GM19395 (cell line): ENCODE data around the gene CBLL1.

Source experiments
- ATAC-seq: cut with Tn5 transposase; IDR thresholded peaks from one replicate; pipeline ENCODE4 v1.9.1; 2021; ENCODE audit warnings: mild to moderate bottlenecking, moderate library complexity; ENCODE audit not compliant: unreplicated experiment

Gene CBLL1

DNA sequence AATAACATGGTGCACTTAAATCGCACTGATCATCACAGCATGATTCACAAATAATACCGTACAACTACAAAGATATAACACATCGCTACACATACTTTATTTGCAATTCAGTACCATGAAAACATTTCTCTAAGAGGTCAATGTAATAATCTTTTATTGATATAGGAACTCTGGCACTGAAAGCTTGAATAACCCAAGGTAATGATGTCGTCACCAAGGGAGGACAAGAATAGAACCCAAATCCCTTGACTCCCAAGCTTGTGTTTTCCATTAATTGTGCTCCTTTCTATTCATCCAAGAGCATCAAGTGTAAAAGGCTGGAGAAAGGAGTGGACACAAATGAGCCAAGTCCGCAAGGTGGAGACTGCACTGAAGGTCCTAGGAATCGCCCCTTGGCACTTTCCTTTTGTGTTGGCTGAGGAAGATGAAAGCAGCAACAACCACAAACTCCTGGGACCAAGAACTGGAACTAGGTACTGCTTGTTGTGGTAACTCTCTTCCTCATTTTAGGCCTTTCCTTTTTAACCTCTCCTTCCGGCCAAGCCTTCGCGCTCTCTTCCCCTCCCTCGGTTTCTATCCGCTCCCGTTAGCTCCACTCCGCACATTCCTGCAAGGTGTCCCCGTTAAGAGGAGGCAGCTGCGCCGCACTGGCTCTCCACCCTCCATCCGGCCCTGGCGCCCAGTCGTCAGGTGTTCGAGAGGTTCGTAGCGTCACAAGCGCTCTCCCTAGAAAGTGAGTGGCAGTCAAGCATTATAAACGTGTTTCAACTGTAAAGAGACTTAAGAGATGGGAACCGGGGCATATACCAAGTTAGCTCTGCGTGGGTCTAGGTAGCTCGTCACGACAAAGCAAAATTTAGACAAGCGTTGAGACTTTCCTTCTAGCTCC lies 1.0 kb upstream of the CBLL1 start:
- peak; percentile 51 for ATAC-seq

DNA sequence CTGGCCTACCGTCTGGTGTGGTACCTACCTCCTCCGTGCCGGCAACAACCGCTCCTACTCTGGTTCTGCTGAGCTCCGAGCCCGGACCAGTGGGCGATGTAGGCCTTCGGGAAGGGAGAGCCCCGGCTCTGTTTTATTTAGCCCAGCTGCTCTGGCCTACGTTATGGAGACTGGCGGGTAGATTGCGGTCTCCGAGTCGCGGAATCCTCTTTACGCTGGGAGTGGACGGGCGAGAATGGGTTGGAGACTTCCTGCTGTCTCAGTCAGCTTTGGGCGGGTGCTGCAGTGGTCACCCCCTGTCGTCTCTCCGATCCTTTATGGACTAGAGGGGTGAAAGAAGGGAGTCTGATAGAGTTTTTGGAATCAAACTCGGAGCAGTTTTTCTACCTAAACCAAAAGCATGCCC lies 406 bp downstream of the CBLL1 start:
- ATAC-seq, result peak; percentile 47

DNA sequence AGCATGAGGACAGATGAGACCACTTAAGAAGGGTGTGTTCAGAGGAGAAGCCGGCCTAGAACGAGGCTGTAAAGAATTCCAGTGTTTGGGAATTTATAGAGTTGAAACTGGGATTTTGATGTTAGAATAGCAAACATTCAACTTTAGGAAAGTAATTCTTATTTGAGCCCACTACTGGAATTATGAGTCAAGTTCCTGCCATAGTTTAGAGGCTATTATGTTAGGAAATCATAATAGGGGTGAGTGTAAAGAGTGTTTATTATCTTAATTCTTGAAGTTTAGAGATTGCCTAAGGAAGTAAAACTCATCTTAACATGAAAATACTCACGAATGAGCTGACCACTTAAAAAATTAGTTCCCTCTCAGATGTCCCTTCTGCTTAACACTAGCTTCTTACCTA lies 2.1 kb downstream of the CBLL1 start:
- ATAC-seq, result no peak

DNA sequence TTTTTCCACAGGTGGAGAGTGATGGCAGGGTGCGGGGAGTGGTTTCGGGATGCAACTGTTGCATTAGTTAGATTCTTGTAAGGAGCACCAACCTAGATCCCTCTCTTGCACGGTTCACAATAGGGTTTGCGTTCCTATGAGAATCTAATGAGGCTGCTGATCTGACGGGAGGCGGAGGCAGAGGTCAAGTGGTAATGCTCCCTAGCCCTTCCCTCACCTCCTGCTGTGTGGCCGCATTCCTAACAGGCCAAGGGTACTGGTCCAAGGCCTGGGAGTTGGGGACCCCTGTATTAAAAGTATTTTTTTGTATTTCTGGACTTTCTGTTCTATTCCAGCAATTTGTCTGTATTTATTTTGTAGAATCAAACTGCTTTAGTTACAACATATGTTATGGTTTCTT lies 7.2 kb downstream of the CBLL1 start:
- ATAC-seq, result no peak

DNA sequence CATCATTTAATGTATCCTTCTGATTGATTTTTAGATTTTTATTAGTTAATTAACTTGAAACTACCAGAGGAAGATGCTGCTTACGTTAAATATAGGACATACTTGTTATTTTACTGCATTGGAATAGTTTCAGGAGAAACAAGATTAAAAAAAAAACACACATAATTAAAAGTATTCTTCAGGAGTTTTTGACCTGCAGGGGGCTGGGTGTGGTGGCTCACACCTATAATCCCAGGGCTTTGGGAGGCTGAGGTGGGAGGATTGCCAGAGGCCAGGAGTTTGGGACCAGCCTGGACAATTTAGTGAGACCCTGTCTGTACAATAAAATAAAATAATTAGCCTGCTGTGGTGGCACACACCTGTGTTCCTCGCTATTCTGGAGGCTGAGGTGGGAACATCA lies 10.7 kb downstream of the CBLL1 start:
- no peak for ATAC-seq

DNA sequence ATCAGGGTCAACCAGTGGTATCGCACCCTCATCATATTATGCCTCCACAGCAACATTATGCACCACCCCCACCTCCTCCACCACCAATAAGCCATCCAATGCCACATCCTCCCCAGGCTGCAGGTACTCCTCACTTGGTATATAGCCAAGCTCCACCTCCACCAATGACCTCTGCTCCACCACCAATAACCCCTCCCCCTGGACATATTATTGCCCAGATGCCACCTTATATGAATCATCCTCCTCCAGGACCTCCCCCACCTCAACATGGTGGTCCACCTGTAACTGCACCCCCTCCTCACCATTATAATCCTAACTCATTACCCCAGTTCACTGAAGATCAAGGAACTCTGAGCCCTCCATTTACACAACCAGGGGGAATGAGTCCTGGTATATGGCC lies 14.7 kb downstream of the CBLL1 start:
- ATAC-seq, result no peak

DNA sequence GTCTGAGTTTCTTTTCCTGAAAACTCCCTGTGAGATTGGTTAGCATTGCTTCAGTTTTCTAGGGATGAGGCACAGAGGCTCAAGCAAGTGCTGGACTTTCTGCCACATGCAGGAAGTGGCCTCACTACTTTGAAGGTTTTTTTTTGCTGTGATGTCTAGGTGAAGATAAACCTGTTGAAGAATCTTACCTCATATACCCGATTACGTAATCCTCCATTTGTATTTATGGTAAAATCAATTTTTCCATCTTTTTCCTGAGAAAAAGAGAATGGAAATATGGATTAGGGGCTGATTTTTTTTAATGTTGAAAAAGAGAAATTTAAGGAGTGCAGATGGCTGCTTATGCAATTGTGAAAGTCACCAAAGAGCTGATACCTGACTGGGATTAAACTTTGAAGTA lies 23.4 kb downstream of the CBLL1 start:
- no peak for ATAC-seq

DNA sequence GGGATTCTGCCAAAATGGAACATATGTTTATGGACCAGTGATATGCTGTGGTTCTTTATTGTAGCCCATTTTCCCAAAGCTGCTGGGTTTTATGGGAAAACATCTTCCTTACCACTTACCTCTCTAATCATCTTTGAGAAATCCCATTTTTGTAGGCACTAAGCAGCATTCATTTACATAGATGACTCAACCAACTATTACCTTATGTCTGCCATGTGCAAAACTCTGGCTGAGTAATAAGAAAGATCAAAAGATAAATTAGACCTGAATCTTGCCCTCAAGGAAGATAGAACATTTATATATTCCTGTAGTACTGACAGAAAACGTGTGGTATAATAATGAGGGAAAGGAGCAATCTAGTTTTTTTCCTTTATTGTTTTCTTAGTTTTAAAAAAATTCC lies 24.3 kb downstream of the CBLL1 start:
- ATAC-seq, result no peak

DNA sequence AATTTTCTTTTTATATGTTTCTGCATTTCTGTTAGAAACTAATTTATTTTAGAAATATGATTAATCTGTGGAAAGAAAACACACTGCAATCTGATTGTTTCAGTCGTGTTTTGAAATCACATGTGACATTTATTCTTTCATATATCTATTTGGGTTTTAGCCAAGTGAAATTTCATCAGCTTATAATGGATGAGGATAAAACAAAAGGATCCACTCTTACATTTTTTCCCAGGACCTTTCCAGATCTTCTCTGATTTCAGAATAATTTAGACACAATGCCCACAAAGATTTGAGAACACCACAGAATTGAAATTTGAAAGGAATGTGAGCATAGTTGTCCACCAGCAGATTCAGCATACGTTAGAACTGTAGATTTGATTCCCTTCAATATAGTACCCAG lies 29.1 kb downstream of the CBLL1 start:
- ATAC-seq, result no peak

DNA sequence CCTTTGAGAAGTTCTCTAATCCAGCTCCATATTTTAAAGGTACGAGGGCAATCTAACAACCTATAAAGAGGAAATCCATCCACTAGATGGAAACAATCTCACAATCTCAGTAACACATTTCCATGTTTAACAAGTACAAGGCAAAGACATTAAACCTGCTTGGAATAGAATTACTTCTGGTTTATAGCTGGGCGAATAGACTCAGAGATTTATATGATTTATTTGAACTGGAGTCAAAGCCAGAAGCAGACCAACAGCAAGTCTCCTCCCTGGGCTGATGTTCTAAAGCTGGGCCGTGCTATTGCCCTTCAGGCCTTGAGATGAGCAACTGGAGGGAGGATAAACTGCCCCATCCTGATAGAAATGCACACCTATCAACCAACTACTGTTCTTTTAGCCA lies 33.8 kb downstream of the CBLL1 start:
- no peak for ATAC-seq

DNA sequence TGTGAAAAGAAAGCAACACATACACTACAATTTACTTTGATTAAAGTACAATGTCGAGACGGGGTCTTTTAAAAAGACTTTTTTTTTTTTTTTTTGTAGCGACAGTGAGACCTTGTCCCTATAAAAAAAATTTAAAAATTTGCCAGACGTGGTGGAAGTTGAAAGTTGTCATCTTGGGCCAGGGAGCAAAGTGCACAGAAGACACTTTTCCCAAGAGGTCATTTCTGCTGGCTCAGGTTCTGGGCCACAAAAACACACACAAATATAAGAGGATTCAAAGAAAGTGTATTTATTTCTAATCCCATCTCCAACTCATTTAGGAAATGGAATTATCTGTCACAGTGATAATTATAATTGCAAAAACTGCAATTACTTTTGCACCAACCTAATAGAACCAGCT lies 34.3 kb downstream of the CBLL1 start:
- no peak for ATAC-seq

DNA sequence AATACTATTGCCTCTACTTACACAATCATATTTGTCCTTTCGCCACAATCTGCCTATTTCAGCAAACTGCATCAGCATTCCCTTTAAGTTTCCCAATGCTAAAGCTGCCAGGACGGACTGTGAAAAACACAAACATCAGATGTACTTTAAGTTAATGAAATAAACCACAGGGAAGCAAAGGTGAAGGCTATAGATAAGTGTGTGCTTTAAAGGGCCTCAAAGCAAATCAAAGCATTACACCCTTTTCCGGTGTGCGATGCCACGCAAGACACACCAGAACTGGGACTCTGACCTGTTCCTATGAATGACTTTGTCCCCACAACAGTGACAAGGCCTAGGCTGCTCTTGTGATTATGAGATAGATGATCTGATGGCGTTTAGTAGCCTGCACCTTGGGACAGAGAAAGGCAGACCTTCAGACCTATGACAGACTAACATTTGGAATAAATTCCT lies 35.7 kb downstream of the CBLL1 start:
- ATAC-seq, result no peak

DNA sequence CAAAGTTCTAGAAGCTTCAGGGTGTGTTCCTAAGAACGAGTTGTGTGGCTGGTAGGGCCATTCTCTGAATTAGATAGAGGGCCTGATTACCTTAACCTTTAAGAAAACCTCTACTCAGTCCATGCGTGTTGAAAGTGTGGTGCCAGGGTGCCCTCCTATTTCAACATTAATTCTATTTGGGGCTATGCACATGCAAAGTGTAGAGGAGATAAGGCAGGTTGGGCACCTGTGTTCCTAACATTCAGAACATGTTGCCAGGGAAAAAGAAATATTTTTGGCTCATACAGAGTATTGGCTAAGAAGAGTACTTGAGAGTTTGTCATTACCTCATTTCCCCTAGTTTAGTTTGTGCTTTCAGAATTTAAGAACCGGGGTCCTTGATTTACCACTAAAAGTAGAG lies 38.4 kb downstream of the CBLL1 start:
- no peak for ATAC-seq

DNA sequence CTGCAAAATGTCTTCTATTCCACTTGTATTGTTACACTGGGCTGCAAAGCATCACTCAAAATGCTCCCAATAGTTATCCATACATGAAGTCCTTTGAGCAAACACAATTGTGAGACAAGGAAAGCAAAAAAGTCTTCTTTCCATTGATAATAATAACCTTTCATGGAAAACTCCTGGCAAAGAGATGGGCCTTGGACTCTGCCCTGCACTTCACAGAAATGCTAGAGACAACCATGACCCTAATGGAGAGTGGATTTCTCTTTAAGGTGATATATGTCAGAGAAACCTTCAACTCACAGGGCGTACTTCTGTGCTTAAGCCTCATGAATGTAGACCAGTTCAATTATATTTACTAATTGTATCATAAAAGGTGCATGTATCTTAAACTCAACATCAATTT lies 39.7 kb downstream of the CBLL1 start:
- no peak for ATAC-seq

DNA sequence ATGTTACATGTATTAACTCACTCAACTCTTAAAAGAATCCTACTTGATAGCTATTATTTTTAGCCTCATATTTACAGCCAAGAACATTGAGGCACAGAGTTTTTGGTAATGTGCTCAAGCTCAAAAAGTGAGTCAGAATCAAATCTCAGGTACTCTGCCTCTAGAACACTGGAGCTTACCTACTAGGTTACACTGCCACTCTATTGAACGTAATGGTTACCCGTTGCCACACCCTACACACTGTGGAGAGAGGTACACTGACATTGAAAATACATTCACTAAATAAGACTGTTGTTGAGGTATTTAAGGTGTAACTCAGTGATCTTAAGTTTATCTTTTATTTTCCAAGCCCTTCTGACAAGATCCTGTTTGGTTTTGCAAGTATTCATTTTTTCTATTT lies 41.2 kb downstream of the CBLL1 start:
- ATAC-seq, result no peak

DNA sequence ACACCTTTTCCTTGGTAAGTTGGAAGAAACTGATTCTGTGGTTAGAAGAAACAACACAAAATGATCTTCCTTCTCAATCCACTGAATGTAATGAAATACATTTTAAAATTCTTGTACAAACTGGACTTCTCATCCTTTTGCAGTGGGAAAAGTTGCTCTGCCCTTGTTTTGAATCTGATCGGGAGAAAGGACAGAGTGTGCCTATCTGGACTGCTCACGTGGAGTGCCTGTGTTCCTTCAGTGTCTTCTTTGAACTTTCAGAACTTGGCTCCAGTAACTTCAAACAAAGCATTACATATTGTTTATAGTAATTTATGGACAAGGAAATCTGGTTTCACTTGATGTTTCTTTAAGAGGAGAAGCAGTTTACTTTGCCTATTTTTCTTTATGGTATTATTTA lies 42.0 kb downstream of the CBLL1 start:
- no peak for ATAC-seq

DNA sequence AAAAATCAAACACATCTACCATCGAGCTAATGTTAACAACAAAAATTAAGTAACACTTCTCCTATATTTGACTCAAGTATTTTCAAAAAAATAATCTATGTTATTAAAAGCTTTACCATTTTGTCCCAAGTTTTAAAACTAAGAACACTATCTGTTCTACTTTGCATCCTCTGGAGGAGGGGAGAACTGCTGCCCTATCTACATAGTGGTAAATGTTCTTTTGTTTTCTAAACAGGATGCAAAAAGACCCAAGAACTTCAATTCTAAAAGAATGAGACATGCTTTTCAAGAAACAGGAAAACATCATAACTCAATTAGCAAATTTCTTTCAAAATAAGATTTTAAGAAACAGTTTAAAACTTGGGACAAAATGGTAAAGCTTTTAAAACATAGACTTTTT lies 44.3 kb downstream of the CBLL1 start:
- no peak for ATAC-seq

DNA sequence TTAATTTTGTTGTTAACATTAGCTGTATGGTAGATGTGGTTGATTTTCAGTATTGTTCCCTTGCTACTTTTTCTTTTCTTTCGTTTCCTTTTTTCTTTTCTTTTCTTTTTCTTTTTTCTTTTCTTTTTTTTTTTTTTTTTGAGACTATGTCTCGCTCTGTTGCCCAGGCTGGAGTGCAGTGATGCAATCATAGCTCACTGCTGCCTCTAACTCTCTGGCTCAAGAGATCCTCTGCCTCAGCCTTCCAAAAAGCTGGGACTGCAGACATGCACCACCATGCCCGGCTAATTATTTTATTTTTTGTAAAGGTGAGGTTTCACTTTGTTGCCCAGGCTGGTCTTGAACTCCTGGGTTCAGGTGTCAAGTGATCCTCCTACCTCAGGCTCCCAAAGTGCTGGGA lies 44.7 kb downstream of the CBLL1 start:
- ATAC-seq, result no peak

DNA sequence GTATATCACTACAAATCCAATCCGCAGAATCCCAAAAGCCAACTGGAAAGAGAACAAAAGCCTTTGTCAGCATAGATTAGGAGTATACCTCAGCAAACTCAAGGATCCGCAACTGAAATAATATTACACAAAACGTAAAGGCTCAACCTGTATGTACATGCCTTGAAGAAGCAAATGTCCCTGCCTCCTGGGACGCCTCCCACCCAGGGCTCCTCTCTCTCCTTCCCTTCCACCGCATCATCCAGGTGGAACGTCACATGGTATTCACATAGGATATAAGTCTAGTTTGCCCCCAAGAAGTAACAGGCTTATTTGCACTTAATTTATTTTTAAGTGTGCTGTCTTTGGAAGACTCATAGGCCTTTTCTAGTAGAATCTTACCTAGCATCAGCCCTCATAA lies 45.7 kb downstream of the CBLL1 start:
- ATAC-seq, result no peak

DNA sequence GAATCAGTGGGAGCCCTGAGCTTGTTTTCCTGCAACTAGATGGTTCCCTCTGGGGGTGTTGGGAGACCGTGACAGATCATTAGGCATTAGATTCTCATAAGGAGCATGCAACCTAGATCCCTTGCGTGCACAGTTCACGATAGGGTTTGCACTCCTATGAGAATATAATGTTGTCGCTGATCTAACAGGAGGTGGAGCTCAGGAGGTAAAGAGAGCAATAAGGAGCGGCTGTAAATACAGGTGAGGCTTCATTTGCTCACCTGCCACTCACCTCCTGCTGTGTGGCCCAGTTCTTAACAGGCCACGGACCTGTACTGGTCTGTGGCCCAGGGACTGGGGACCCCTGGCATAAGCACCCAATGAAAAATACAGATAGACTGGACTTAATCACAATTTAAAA lies 48.4 kb downstream of the CBLL1 start:
- no peak for ATAC-seq

DNA sequence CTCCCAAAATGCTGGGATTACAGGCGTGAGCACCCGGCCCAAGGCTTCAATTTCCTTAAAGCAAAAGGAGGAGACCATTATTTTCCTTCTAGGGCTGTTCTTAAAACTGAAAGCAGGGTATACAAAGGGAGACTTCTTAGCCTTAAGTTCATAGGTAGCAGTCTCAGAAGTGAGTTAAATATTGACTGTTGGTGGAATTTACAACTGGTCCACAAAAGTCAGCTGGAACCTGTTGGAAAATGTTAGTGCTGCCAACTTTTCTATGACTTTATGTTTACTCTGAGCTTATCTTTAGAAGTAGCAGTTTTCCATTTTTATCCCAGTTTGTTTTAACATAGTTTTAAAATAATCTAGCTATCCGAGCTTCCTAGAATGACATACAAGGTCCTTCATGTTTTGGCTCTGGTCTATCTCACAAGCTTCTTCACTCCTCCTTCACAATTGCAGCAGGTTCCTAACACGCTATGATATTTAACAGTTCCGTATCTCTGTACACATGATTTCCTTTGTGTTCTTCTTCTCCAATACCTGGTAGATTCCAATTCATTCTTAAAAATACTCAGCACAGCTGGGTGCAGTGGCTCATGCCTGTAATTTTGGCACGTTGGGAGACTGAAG lies 55.8 kb downstream of the CBLL1 start:
- no peak for ATAC-seq

DNA sequence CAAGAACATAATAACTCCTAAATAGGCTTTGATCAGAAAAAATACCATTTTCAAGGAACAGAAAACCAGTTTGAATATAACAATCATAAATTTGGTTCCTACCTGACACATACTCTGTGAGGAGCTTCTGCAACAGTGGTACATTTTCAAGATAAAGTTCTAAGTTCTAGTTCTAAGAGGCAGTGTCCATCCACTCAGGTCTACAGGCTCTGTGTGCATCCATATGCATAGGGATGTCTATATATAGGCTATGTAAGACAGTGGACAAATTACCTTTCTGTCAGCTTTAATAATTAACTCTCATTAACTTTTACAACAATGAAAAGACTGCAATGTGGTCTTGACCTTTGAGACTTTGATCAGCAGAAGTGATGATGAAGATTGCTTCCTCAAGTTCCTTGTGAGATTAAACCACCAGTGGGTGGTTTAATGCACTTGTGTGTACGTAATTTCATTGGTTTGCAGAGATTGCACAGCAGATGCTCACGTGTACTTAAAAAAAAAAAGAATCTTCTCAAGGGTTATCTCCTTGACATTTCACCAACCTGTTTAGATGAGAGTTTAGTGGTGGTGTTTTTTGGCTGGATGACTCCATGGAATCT lies 59.2 kb downstream of the CBLL1 start, which contains the start of gene SLC26A3:
SLC26A3 (minus strand) TSS at position 215 of the 602 bp plus-strand sequence. CDS start 8,714 bp downstream, outside the sequence.
- ATAC-seq, result no peak
